ENCODE results near the gene PLXDC1.

The PLXDC1 gene

DNA sequence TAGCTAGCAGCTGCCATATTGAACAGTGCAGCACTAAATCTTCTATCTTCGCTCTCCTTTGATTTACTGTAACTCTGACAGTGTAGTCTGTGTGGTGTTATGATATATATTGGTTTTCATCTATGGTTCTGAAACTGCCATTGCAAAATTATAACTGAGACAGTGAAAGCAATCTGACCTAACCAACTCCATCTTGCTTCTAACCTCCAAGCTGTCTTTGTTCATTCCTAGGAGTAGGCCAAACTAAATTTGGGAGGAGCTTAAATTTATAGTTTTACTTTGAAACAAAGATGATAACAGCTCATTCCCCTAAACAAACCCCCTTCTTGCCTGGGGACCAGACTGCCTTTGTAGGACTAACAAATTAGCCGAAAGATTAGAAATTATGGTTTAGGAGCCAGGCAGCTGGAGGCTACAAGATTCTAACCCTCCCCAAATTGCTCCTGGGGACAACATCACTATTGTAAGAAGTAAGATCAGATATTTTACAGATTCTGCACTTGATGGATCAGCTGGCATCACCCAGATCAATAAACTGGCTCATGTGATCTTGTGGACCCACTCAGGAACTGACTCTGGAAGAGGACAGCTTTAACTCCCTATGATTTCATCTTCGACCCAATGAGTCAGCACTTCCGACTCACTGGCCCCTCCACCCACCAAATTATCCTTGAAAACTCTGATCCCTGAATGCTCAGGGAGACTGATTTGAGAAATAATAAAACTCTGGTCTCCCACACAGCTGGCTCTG lies 137.2 kb downstream of the PLXDC1 start:
- DNase-seq (ENCODE audit: low spot score): no peak
